Lower lobe of right lung (tissue), 2 donors: Measurements from ENCODE around the gene GRAMD2A. TPM values are rescaled to one million over a fixed set of nuclear protein-coding genes. Genes with fewer than 3 reads are reported as not detected.

Experiments
- ATAC-seq, 2 donors: fragments of 200-7000 bp; cut with Tn5 transposase; one replicate each; pipeline ENCODE4 v1.9.1; 2020 to 2022; ENCODE audit warnings: mild to moderate bottlenecking in 2 of 2, moderate library complexity in 2 of 2
- DNase-seq: peaks from one replicate; pipeline ENCODE4 v3.0.0-alpha.2; 2020
- H3K27ac ChIP-seq: fragments of 200-600 bp; one replicate; pipeline ENCODE4 v1.8.0; 2022
- H3K27me3 ChIP-seq: fragments of 200-600 bp; one replicate; pipeline ENCODE4 v1.8.0; 2022; ENCODE audit warnings: low read depth
- H3K36me3 ChIP-seq: fragments of 200-600 bp; one replicate; pipeline ENCODE4 v1.8.0; 2022; ENCODE audit warnings: mild to moderate bottlenecking
- H3K4me1 ChIP-seq: fragments of 200-600 bp; one replicate; pipeline ENCODE4 v1.8.0; 2022
- H3K4me3 ChIP-seq: fragments of 200-600 bp; one replicate; pipeline ENCODE4 v1.8.0; 2022; ENCODE audit warnings: mild to moderate bottlenecking
- H3K9me3 ChIP-seq: fragments of 200-600 bp; one replicate; pipeline ENCODE4 v1.8.0; 2022
- intact Hi-C: fragments of 100-400 bp; cut with DNase I; formaldehyde crosslinking; loops from one replicate; pipeline ENCODE4 v1.11.0; 2022
- total RNA-seq: library from RNA; stranded (reverse); fragmentation: NEBNext Ultra II Directional; extraction: Animal tissue kit (Norgen Biotek cat#: 25700); gene quantifications from one replicate; pipeline ENCODE4 v1.2.1, GENCODE V29; 2021
- TF ChIP-seq, protein P1 (sequence below): fragments of 200-600 bp; IDR thresholded peaks from one replicate; pipeline ENCODE4 v1.8.0; 2022; ENCODE audit warnings: antibody characterized with exemption, mild to moderate bottlenecking
- donor health status: DM: no; HTN: yes; CAD: no; lungs with severe emphysema.

The GRAMD2A gene
- total RNA-seq, 1 donor from 2014 or later = 29.3 TPM

DNA sequence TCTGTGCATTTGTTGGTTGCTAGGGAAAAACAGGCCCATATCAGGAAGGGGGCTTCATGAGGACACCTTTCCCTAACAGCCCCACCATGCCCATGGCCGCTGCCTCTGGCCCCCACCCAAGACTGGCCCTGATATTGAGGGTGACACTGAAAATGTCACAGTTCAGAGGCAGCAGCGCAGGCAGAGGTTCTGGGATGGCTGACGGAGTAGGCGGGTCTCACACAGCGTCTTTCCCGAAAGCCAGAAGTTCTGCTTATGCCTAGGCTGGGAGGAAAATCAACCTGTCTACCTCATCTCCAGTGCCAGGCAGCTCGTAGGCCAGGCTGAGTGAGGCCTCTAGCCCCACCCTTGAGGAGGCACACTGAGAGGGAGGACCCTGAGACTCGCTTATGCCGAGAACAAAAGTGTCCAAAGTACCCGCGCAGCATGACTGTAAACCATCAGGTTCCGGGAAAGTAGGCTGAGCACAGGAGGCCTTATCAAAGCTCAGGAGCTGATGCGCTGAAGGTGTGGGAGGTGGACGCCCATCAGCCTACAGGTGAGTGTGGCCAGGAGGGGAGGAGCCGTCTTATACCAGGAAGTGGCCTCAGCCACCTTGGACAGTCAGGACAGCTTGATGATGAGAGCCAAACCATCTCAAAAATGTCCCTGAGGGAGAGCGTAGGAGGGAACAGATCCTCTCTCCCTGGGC is 27.5 kb downstream of the GRAMD2A start:
- TF ChIP-seq, protein P1, sequence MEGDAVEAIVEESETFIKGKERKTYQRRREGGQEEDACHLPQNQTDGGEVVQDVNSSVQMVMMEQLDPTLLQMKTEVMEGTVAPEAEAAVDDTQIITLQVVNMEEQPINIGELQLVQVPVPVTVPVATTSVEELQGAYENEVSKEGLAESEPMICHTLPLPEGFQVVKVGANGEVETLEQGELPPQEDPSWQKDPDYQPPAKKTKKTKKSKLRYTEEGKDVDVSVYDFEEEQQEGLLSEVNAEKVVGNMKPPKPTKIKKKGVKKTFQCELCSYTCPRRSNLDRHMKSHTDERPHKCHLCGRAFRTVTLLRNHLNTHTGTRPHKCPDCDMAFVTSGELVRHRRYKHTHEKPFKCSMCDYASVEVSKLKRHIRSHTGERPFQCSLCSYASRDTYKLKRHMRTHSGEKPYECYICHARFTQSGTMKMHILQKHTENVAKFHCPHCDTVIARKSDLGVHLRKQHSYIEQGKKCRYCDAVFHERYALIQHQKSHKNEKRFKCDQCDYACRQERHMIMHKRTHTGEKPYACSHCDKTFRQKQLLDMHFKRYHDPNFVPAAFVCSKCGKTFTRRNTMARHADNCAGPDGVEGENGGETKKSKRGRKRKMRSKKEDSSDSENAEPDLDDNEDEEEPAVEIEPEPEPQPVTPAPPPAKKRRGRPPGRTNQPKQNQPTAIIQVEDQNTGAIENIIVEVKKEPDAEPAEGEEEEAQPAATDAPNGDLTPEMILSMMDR = no peak
- ATAC-seq (peak in 1 of 2 donors; percentile 35), DNase-seq (no peak)
- Histone ChIP-seq H3K4me3 (no peak overlapping the region), H3K9me3 (no peaks in the 10 kb centered on the region), H3K27me3 (no peaks in the 10 kb centered on the region), H3K4me1 (peaks cover 19% of the 10 kb centered on the region), H3K27ac (no peak overlapping the region), H3K36me3 (no peaks in the 10 kb centered on the region)
- intact Hi-C loops = no loop called here

DNA sequence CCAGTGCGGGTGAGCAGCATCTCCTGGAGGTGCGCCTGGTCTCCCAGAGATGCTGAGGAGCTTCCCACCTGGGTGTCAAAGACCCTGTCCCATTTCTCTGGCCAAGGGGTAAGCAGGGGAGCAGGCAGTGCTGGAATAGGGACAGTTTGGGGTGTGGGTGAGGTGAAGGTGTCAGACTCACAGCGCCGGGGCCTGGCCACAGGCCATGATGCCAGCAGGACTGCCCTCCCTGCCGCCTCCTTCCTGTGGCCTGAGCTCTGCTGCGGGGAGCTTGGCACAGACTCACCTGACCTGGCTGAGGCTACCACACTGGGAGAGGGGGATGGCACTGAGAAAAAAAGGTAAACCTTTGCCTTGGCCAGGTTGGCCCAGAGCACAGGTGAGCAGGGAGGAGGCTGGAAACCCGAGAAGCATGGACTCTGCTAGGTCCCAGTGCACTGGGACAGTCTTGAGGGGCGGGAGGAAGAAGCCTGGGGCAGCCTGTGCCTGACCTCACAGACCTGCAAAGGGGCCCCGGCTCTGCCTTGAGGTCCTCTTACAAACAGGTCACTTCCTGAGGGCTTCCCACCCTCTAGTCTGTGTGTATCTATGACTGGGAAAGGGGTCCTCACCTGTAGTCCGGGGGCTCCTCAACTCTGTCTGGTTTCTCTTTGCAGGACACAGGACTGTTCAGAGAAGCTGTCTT is 28.2 kb downstream of the GRAMD2A start:
- Histone ChIP-seq H3K27me3 (no peaks in the 10 kb centered on the region), H3K27ac (peak overlapping the region; percentile 11), H3K36me3 (no peaks in the 10 kb centered on the region), H3K4me1 (peaks cover 19% of the 10 kb centered on the region), H3K4me3 (no peak overlapping the region), H3K9me3 (no peaks in the 10 kb centered on the region)
- peak; percentile 13 to 19 for ATAC-seq
- TF ChIP-seq, protein P1 = no peak
- intact Hi-C loops = no loop called here
- DNase-seq = no peak

DNA sequence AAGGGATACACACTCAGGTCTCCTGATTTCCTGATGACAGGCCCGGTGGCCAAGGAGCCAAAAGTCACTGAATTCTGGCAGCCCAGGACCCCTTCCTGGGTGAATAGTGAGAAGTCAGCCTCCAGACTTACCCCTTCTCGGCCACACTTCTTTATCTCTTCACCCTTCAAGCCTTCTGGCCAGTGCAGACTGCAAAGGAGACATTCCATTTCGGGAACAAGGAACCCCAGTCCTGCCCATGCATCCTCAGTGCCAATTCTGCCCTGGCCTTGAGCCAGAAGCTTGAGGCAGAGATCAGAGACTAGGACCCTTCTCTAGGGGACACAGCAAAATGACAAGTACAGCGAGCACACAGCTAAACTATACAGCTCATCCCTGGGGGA is 28.8 kb downstream of the GRAMD2A start:
- intact Hi-C loops = no loop called here
- no peaks in the 10 kb centered on the region for H3K27me3 ChIP-seq
- H3K36me3 ChIP-seq = no peaks in the 10 kb centered on the region
- TF ChIP-seq, protein P1 = no peak
- DNase-seq = no peak
- H3K4me3 ChIP-seq = no peak overlapping the region
- peak overlapping the region; percentile 56 for H3K27ac ChIP-seq
- H3K9me3 ChIP-seq = no peaks in the 10 kb centered on the region
- H3K4me1 ChIP-seq = peaks cover 19% of the 10 kb centered on the region
- ATAC-seq = peak in 1 of 2 donors; percentile 11

DNA sequence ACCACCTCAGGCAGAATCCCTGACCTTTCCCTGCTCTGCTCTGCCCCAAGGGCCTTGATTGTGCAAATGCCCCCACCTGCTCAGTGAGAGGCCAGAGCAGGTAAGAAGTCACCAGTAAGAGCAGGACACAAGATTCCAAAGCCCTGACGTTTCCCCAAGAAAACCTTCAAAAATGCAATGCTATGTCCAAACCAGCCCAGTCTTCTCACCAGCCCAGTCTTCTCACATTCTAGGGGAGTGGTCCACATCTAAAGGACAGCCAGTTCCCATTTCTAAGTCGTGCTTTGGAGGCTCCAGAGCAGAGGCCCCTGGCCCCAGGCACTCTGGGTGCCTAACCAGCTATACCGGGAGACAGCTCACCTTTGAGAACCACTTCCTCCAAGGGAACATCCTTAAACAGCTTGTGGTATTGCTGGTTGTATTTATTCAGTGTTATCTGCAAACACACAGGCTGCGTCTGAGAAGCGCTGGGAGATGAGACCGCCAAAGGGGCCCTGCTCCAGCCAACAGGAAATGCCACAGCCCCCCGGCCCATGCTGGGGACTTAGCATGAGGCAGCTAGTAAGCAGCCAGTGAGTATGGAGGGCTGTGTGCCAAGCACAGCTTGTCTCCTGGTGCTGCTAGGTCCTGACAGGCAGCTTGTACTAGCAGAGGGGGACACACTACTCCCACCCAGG is 29.3 kb downstream of the GRAMD2A start:
- peak; percentile 25 to 34 for ATAC-seq
- Histone ChIP-seq H3K36me3 (no peaks in the 10 kb centered on the region), H3K4me1 (peaks cover 19% of the 10 kb centered on the region), H3K4me3 (no peak overlapping the region), H3K27me3 (no peaks in the 10 kb centered on the region), H3K9me3 (no peaks in the 10 kb centered on the region), H3K27ac (peak overlapping the region; percentile 56)
- TF ChIP-seq, protein P1 = no peak
- intact Hi-C loops = no loop called here
- no peak for DNase-seq

DNA sequence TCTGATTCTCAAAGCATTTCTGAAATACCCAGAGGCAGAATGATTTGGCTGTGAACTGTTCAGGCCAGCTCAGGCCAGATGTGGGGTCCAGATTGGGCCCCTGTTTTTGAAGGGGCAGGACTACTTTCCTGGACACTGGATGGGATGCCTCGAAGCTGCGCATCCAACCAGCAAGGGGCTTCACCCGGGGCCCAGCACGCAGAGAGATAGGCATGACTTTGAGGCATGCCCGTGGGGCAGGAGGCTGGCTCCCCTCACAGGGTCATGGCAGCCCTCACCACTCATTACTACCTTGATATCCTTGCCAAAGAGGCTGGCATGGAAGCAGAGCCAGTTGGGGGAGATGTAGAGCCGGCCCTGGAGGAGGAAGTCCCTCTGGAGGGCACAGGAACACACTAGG is 30.1 kb downstream of the GRAMD2A start:
- Histone ChIP-seq H3K9me3 (no peaks in the 10 kb centered on the region), H3K36me3 (no peaks in the 10 kb centered on the region), H3K4me3 (no peak overlapping the region), H3K27ac (no peak overlapping the region), H3K27me3 (no peaks in the 10 kb centered on the region), H3K4me1 (peaks cover 20% of the 10 kb centered on the region)
- TF ChIP-seq, protein P1 = no peak
- ATAC-seq = no peak
- intact Hi-C loops = no loop called here
- DNase-seq = no peak
